22Rv1 (cell line): ENCODE data around the gene DCHS1.

Source experiments
- H3K27ac ChIP-seq: fragments of 450-650 bp; 2 replicates; pipeline ENCODE4 v1.5.1; 2017
- ZFX ChIP-seq: fragments of 450-650 bp; IDR thresholded peaks from 2 replicates; pipeline ENCODE4 v1.6.1; 2017; ENCODE audit warnings: antibody characterized with exemption, borderline replicate concordance
- TF ChIP-seq, protein P1 (sequence below): fragments of 450-650 bp; IDR thresholded peaks from 2 replicates; pipeline ENCODE4 v1.5.1; 2017; ENCODE audit warnings: mild to moderate bottlenecking

DCHS1 gene

DNA sequence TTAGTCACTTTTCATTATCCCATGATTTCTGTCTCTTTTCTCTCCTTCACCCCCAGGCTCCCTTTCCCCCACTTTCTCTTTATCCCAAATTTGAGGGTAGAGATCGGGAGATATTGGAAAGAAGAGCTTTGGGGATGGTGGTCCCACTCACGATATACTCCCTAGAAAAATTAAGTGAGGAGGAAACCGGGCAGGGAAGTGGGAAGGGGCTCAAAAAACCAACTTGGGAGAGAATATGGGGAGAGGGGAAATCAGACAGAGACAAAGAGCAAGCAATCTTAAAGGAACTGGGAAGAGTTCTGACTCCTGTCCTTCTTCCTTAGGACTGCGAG, 941 bp upstream of the DCHS1 start:
- no peak for TF ChIP-seq ZFX
- TF ChIP-seq, protein P1, sequence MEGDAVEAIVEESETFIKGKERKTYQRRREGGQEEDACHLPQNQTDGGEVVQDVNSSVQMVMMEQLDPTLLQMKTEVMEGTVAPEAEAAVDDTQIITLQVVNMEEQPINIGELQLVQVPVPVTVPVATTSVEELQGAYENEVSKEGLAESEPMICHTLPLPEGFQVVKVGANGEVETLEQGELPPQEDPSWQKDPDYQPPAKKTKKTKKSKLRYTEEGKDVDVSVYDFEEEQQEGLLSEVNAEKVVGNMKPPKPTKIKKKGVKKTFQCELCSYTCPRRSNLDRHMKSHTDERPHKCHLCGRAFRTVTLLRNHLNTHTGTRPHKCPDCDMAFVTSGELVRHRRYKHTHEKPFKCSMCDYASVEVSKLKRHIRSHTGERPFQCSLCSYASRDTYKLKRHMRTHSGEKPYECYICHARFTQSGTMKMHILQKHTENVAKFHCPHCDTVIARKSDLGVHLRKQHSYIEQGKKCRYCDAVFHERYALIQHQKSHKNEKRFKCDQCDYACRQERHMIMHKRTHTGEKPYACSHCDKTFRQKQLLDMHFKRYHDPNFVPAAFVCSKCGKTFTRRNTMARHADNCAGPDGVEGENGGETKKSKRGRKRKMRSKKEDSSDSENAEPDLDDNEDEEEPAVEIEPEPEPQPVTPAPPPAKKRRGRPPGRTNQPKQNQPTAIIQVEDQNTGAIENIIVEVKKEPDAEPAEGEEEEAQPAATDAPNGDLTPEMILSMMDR = no peak
- no peak overlapping the region for H3K27ac ChIP-seq

GRCh38 chr11:6655020-6655789, 404 bp downstream of the DCHS1 start:
- H3K27ac ChIP-seq = no peak overlapping the region
- TF ChIP-seq, protein P1 = no peak
- no peak for TF ChIP-seq ZFX

GRCh38 chr11:6654281-6655019, 1.2 kb downstream of the DCHS1 start:
- H3K27ac ChIP-seq = no peak overlapping the region

DNA sequence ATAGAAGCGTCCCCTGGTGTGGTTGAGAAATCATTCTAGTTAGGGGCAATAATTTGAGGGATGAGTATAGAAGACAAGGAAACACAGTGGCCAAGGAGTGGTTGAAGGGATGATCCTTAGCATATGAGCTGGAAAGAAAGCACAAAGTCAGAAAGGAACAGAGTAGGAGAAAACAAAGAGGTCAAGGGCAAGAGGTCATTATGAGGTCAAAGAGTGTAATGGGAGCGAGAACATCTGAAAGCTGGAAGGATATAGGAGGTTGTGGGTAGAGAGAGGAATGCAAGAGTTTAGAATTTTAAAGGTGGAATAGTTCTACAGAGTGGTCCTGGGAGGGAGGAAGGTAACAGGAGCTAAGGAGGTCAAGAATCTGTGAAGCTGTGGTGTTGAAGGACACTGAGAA, 2.0 kb downstream of the DCHS1 start:
- no peak overlapping the region for H3K27ac ChIP-seq
- no peak for TF ChIP-seq ZFX
- TF ChIP-seq, protein P1 = no peak

More at GRCh38 chr11:6654281-6655019, 1.2 kb downstream of the DCHS1 start:
- TF ChIP-seq, protein P1 = no peak
- TF ChIP-seq ZFX = no peak

DNA sequence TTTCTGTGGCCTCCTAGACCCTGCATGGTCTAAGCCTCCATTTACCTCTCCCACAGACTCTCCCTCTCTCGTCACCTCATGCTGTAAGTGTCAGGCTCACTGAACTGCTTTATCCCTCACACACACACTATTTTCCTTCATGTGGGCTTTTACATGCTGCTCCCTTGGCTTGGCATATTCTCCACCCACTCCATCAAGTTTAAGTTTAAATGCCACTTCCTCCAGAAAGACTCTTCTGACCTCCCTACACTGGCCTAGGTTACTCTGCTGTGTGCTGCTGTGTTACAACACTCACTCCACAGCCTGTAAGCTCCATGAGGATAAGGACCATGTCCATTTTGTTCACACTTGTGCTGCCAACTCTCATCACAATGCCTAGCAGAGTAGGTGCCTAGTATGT, 2.5 kb downstream of the DCHS1 start:
- no peak for TF ChIP-seq ZFX
- TF ChIP-seq, protein P1 = no peak

DNA sequence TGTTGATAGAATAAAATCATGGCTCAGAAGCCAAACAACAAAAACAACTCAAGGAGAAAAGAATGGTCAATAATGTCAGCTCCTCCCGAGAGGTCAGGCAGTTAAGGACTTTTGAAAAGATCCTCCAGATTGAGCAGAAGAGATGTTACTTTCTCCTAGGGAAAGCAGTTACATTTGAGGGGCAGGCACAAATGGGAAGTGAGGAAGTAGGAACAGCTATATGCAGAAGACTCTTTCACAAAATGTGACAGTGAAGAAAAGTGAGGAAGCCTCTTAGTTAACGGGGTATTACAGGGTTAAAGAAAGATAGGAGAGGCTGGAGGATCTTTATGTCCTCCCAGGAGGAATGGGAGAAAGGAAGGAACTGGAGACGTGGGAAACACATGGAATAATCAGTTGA, 3.4 kb downstream of the DCHS1 start:
- H3K27ac ChIP-seq = no peak overlapping the region
- TF ChIP-seq, protein P1 = no peak
- TF ChIP-seq ZFX = no peak

More for the DNA sequence above, 2.5 kb downstream of the DCHS1 start:
- no peak overlapping the region for H3K27ac ChIP-seq

DNA sequence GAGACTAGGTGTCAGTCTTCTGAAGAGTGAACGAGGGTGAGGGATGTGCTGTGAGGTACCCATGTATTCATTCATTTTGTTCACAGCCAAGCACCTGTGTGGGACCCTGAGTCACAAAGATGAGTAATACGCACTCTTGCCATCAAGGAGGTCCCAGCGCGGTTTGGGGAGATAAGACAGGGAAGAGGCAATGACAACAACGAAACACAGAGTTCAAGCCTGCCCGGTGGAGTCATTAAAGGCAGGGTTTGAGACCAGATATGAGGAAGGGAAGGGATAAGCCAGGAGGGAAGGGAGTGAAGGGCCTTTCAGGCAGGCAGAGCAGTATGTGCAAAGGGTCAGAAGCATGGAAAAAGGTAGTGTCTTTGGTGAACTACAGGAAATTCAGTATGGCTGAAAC, 4.6 kb downstream of the DCHS1 start:
- TF ChIP-seq, protein P1 = no peak
- TF ChIP-seq ZFX = no peak
- H3K27ac ChIP-seq = no peak overlapping the region
